GM12873 (cell line): ENCODE data around the gene MAGIX.
A peak's percentile ranks its signal among the peaks of the same experiment; 100 is the strongest.

Experiments
- TF ChIP-seq, protein P1 (sequence below): IDR thresholded peaks from 2 replicates; pipeline ENCODE4 v1.5.1; 2012; ENCODE audit warnings: low read depth, mild to moderate bottlenecking, moderate library complexity, low read length, control low read depth; ENCODE audit not compliant: insufficient read depth; ENCODE audit errors: missing control alignments

MAGIX gene

GRCh38 chrX:49189606-49190005 is 27.0 kb downstream of the MAGIX start:
- TF ChIP-seq, protein P1, sequence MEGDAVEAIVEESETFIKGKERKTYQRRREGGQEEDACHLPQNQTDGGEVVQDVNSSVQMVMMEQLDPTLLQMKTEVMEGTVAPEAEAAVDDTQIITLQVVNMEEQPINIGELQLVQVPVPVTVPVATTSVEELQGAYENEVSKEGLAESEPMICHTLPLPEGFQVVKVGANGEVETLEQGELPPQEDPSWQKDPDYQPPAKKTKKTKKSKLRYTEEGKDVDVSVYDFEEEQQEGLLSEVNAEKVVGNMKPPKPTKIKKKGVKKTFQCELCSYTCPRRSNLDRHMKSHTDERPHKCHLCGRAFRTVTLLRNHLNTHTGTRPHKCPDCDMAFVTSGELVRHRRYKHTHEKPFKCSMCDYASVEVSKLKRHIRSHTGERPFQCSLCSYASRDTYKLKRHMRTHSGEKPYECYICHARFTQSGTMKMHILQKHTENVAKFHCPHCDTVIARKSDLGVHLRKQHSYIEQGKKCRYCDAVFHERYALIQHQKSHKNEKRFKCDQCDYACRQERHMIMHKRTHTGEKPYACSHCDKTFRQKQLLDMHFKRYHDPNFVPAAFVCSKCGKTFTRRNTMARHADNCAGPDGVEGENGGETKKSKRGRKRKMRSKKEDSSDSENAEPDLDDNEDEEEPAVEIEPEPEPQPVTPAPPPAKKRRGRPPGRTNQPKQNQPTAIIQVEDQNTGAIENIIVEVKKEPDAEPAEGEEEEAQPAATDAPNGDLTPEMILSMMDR = no peak

DNA sequence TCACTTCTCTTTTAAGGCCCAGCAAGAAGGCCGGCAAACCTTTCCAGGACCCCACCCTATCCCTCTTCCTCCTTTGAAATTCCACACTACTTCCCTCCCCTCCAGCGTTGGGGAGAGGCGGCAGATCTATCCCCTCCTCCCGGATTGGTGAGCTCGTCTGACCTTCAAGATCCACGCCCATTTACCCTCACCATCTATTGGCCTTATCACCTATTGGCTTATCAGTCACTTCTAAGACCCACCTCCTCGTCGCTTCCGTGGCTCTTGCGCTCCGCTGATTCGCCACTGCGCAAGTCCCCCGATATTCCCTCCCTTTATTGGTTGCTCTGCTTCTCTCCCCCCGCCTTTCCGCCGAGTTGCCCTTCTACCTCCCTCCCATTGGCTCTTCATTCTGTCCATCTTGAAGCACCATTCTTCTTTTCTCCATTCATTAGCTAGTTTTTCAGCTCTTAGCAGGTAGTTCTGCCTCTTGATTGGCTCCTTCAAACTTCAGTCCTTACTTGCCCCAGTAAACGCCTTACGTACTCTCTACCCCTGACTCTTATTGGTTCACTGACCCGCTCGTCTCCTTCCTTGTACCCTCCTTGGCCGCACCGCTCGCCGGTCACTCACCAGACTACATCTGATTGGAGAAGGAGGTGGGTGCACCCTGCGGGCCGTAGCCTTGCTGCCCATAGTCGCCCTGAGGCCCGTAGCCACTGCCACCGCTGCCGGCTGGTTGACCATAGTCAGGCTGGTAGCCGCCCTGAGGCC is 28.4 kb downstream of the MAGIX start:
- TF ChIP-seq, protein P1 = no peak

- TF ChIP-seq, protein P1 = no peak
These were observed 29.0 kb downstream of the MAGIX start for GRCh38 chrX:49191574-49192011.

GRCh38 chrX:49192722-49193328 is 30.3 kb downstream of the MAGIX start:
- TF ChIP-seq, protein P1 = peak; percentile 78

DNA sequence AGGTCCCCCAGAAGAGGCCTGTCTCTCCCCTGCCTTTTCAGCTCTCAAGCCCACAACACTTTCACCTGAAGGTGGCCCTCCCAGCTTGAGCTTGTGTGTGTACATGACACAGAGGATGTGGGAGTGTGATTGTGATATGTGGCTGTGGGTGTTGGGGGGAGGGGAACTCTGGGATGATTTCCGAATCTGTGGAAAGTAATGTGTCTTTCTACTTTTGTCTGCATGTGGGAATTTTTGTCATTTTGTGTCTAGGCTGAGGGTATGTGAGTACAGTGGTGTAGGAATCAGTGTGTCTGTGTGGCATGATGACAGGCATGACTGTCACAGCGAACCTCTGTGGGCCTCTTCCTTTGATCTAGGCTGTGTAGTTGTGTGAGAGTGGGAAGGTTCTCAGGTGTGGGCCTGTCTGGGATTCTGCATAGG is 31.0 kb downstream of the MAGIX start:
- TF ChIP-seq, protein P1 = no peak

DNA sequence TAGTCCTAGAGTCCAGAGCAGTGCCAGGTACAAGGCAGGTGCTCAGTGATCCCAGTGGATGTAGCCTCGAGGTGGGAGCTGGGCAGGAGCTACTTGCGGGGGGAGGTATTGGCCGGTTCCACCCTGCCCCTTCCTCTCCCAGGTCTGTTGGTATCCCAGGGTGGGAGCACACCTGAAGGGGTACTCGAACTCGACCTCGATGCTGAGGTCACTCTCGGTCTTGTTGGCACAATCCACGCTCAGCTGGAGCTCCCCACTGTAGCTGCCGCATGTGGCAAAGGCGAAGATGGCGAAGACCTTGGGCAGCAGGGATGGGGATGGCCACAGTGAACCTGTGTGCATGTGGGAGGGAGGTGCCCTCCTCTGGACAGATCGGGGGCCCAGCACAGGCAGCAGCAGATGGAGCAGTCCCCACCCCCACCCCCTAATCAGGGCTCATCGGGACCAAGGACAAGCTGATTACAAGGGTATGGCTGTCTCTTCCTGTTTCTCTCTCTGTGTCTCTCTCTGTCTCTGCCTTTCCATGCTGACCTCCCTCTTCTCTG is 35.1 kb downstream of the MAGIX start:
- TF ChIP-seq, protein P1 = no peak

- TF ChIP-seq, protein P1 = no peak
These were observed 36.2 kb downstream of the MAGIX start for GRCh38 chrX:49198540-49199314.
